Nephron progenitor cell (in vitro differentiated cells): ENCODE measurements around the gene PDZRN3.

Source experiments
- DNase-seq: peaks from one replicate; pipeline ENCODE4 v3.0.0; 2021
- H3K27ac Mint-ChIP-seq: 2 replicates; pipeline ENCODE4 v1.8.0; 2021; ENCODE audit warnings: mild to moderate bottlenecking, moderate library complexity, mixed read lengths
- H3K27me3 Mint-ChIP-seq: 2 replicates; pipeline ENCODE4 v1.8.0; 2021; ENCODE audit warnings: mild to moderate bottlenecking, low read depth, mixed read lengths; ENCODE audit not compliant: poor library complexity
- H3K36me3 Mint-ChIP-seq: 2 replicates; pipeline ENCODE4 v1.8.0; 2021; ENCODE audit warnings: low read depth, mixed read lengths
- H3K4me1 Mint-ChIP-seq: 2 replicates; pipeline ENCODE4 v1.8.0; 2021; ENCODE audit warnings: mixed read lengths
- H3K4me3 Mint-ChIP-seq: 2 replicates; pipeline ENCODE4 v1.8.0; 2021; ENCODE audit warnings: mild to moderate bottlenecking, moderate library complexity, mixed read lengths
- H3K9me3 Mint-ChIP-seq: 2 replicates; pipeline ENCODE4 v1.8.0; 2021; ENCODE audit warnings: mild to moderate bottlenecking, moderate library complexity, mixed read lengths
- TF ChIP-seq, protein P1 (sequence below): fragments of 200-600 bp; sonication (generic); IDR thresholded peaks from 2 replicates; pipeline ENCODE4 v1.5.0; 2021; ENCODE audit warnings: antibody characterized with exemption

The PDZRN3 gene

DNA sequence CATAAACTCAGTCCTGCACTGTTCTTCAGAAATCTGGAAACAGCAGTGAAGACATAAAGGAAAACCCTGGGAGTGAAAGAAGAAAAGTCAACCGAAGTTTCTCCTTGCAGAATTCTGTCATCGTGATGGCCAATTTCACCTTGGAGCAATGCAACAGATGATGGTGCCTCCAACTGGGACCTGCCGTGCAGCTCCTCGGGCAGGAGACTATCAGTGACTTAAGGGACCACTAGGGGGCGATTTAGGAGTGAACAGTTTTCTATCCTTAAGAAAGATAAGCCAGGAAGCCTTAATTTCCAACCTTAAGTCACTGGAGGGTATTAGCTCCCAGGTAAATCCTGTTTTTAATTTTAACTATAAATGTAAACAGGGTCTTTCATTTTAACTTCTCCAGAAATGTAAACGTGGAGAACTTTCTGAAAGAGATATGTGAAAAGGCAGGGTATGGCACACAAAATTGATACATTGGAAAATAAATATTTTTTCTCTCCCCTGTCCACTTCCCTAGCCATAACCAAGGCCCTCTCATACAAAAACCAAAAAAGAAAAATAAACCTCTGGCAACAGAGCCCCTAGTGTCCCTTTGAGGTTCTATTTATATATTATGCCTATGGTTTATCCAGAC is 116.3 kb downstream of the PDZRN3 start:
- no peak overlapping the region for H3K4me3 Mint-ChIP-seq
- peak; percentile 55 for DNase-seq
- no peaks in the 10 kb centered on the region for H3K9me3 Mint-ChIP-seq
- H3K36me3 Mint-ChIP-seq: no peaks in the 10 kb centered on the region
- peaks cover 72% of the 10 kb centered on the region for H3K4me1 Mint-ChIP-seq
- TF ChIP-seq, protein P1, sequence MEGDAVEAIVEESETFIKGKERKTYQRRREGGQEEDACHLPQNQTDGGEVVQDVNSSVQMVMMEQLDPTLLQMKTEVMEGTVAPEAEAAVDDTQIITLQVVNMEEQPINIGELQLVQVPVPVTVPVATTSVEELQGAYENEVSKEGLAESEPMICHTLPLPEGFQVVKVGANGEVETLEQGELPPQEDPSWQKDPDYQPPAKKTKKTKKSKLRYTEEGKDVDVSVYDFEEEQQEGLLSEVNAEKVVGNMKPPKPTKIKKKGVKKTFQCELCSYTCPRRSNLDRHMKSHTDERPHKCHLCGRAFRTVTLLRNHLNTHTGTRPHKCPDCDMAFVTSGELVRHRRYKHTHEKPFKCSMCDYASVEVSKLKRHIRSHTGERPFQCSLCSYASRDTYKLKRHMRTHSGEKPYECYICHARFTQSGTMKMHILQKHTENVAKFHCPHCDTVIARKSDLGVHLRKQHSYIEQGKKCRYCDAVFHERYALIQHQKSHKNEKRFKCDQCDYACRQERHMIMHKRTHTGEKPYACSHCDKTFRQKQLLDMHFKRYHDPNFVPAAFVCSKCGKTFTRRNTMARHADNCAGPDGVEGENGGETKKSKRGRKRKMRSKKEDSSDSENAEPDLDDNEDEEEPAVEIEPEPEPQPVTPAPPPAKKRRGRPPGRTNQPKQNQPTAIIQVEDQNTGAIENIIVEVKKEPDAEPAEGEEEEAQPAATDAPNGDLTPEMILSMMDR: peak; percentile 84
- H3K27me3 Mint-ChIP-seq: no peaks in the 10 kb centered on the region
- H3K27ac Mint-ChIP-seq: peak overlapping the region; percentile 87

DNA sequence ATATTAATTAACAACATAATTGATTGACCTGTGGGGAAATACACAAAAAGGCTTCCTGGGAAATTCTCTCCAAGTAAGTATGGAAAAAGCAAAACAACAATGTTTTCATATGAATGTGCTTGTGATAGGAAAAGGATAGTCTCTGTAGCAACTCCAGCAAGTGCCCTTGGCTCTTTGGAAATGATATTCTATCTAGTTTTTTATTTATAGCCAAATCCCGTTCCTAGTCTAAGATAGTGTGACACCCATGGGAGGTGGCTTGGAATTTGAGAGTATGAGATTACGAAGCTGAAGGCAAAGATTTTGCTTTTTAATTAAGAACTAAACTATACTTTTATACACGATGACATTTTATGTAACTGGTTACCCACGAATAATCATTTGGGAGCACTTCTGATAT is 119.9 kb downstream of the PDZRN3 start:
- TF ChIP-seq, protein P1: no peak
- H3K4me3 Mint-ChIP-seq: no peak overlapping the region
- peaks cover 62% of the 10 kb centered on the region for H3K4me1 Mint-ChIP-seq
- H3K27me3 Mint-ChIP-seq: no peaks in the 10 kb centered on the region
- DNase-seq: no peak
- no peaks in the 10 kb centered on the region for H3K36me3 Mint-ChIP-seq
- H3K27ac Mint-ChIP-seq: no peak overlapping the region
- no peaks in the 10 kb centered on the region for H3K9me3 Mint-ChIP-seq

DNA sequence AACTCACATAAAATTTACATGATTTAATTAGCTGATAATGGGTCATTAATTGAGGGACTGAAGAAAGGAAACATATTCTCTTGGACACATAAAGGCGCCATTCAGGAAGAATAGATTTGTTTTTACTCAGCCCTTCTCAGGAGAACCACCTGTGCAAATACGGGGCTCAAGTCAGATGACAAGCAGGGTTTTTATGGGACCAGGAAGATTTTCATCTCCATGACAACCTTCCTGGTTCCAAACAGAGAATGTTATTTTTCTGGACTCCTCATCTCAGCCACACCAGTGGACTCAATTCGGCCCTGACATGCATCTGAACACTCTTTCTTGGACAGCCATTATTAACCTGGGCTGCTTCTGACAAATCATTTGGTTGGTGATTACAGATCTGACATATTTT is 120.5 kb downstream of the PDZRN3 start:
- H3K4me1 Mint-ChIP-seq: peaks cover 56% of the 10 kb centered on the region
- H3K36me3 Mint-ChIP-seq: no peaks in the 10 kb centered on the region
- H3K27ac Mint-ChIP-seq: peak overlapping the region; percentile 29
- H3K27me3 Mint-ChIP-seq: no peaks in the 10 kb centered on the region
- TF ChIP-seq, protein P1: no peak
- DNase-seq: no peak
- no peak overlapping the region for H3K4me3 Mint-ChIP-seq
- H3K9me3 Mint-ChIP-seq: no peaks in the 10 kb centered on the region

DNA sequence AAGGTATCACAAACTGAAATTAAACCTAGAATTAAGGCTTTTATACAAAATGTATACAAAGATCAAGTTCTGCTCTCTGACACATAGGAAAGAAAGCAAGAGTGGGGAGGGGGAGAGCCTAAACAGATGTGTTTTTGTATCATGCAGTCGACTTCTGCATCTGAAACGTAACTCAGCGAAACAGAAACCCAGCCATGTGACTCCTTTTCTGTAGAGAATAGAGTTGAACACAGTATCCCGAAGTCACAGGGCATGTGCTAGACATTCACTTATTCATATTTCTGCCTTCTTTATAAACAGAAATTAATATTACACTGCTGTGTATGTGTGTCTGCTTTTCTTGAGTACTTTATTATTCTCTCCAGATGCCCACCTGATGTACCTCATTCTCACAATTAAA is 121.0 kb downstream of the PDZRN3 start:
- Mint-ChIP-seq H3K4me3 (no peak overlapping the region), H3K27me3 (no peaks in the 10 kb centered on the region), H3K36me3 (no peaks in the 10 kb centered on the region), H3K27ac (peak overlapping the region; percentile 35), H3K9me3 (no peaks in the 10 kb centered on the region), H3K4me1 (peaks cover 51% of the 10 kb centered on the region)
- no peak for DNase-seq
- TF ChIP-seq, protein P1: no peak

DNA sequence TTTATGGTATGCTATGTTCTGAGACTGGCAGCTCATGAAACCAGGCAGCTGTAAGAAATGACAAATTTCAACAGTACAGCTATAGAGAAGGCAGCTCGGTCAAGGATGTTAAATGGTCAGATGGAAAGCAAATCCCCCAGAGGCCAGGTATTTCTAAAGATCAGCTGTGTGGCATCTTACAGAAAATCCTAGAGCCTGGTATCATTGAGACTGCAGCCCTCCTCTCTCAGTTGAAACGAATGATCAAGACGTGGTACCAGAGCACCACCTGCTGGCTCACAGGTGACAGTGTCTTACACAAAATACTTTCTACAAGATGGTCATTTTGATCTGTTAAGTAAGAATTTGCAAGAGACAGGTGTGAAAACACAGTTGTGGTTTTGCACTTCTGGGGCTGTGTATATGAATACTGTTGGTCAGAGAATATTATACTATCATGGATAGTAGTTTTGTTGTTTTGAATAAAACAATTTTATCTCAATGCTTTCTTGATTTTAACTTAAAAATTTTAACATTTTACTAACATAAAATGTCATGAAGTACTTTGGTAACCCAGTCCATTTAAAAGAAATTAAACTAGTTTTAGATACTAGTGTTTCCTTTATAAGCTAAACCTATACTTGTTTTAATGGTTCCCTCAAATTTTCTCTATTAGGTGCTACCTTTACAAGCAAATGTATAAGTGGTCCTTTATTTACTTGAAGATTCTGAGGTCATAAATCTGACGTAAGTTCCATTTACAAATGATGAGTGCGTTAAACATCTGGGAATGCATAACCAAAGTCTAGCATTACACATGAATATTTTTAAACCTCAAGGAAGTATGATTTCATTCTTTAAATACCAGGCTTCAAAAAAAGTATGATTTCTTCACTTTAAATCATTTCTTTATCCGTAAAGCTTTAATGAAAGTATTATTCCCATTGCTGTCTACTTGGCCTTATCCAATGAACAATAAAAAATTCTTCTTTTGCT is 121.8 kb downstream of the PDZRN3 start:
- DNase-seq: peak; percentile 78
- Mint-ChIP-seq H3K27ac (peak overlapping the region; percentile 35), H3K4me3 (no peak overlapping the region)

More for the DNA sequence above, 121.8 kb downstream of the PDZRN3 start:
- Mint-ChIP-seq H3K9me3 (no peaks in the 10 kb centered on the region), H3K4me1 (peaks cover 47% of the 10 kb centered on the region), H3K36me3 (no peaks in the 10 kb centered on the region), H3K27me3 (no peaks in the 10 kb centered on the region)
- TF ChIP-seq, protein P1: peak; percentile 90
